Fibroblast of lung (primary cell): ENCODE measurements around the gene DCAF6.

Experiments
- CTCF ChIP-seq, 2 donors: IDR thresholded peaks in 1 of 2; conservative IDR thresholded peaks in 1 of 2; 1 replicate in 1 of 2; 2 replicates in 1 of 2; pipeline ENCODE4 v1.5.1; 2011 to 2012; ENCODE audit warnings: low read length in 2 of 2, control low read depth in 1 of 2, inconsistent platforms in 1 of 2, low read depth in 1 of 2, mild to moderate bottlenecking in 1 of 2
- EZH2 ChIP-seq: IDR thresholded peaks from 2 replicates; pipeline ENCODE4 v1.5.1; 2012; ENCODE audit warnings: low read length, control low read depth, mild to moderate bottlenecking; ENCODE audit errors: missing control alignments

GRCh38 chr1:167964646-167965045 is 28.2 kb downstream of the DCAF6 start:
- TF ChIP-seq CTCF (conservative IDR thresholded peaks at IDR 0.05 in 1 of 2, IDR thresholded peaks at IDR 0.05 in 1 of 2; ENCODE audit: low read depth in 1 of 2, low read length in 2 of 2): no peak
- no peak for TF ChIP-seq EZH2
